Measurements from ENCODE around the gene CCDC185. TPM values are rescaled to one million over a fixed set of nuclear protein-coding genes. Genes with fewer than 3 reads are reported as not detected.

CCDC185 gene
- polyA plus RNA-seq (2013, experiment 1 of 2; ENCODE audit: insufficient read length): not detected
- polyA plus RNA-seq (2013, experiment 2 of 2; ENCODE audit: insufficient read length): not detected

DNA sequence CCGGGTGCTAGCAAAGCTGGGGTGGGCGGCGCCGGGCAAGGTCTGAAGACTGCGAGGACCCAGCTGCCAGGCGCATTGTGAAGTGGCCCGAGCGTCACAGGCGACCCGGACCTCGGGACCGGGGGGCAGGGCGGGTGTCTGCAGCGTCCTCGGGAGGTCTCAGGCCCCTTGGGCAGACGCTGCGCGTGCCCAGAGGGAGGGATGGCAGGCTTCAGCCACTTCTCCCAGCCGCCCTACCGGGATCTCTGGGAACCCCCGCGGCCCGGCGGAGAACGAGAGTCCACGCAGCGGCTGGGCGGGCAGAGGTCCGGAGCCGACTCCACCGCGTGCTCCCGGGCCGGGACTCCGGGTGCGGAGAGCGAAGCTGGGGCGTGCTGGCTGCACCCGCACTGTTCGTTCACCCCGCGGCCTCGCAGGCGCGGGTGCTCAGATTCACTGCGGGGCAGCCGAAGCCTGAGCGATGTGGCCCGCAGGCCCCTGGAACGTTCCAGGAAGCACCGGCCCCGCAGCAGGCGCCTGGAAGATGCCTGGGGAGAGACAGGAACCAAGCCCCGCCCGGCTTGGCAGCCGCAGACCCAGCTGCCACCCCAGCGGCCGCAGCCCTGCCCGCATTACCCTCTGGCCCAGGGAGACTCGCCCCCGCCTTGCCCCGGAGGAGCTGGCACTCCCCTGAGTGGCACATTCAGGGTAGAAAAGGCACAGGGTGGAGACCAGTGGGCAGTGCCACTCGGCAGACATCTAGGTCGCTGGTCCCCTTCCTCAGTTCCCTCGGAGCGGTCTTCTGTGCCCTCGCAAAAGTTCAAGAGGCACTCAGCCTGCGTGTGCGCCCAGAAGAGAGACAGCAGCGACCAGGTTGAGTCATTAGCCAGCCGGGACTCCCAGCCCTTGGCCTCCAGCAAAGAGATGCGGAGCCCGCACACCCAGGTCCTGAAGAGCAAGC lies at the start of gene CCDC185:
Gene CCDC185 (plus strand): TSS at position 141 of the 940 bp plus-strand sequence. CDS start 61 bp downstream, at position 202.
- DNase-seq: no peak

DNA sequence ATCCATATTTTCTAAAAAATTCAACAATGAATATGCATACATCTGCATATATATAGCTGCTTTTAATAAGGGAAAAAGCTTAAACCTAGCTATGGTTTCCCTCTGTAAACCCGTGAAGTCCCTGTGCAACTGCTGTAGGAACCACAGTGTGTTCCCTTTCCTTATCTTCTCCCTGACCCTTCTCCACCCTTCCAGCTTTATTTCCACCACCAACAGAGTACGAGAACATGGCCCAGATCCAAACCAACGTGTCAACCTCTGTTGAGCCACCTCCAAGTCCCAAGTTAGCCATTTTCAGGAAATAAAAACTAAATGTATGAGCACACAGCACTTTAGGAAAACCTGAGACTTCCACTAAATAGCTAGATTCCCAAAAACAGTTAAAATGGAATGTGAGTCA lies 49.5 kb upstream of the CCDC185 start:
- no peak for DNase-seq

DNA sequence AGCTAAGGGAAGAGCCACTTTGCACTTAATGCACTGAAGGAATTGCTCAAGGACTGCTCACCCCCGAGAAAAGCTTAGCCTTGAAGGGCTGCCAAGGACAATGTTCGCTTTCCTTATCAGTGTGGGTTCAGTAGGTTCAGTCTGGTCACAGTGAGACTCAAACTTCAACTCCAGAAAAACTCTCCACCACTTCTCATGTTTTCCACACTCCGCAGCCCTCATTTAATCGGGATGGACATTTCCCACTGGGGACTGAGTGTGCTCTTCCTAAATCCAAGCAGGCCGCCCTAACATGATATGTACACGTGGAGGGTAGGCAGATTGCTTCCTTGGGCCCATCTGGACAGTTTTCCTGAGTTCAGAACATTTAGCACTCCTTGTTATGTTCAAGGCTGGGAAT lies 48.7 kb upstream of the CCDC185 start:
- no peak for DNase-seq

DNA sequence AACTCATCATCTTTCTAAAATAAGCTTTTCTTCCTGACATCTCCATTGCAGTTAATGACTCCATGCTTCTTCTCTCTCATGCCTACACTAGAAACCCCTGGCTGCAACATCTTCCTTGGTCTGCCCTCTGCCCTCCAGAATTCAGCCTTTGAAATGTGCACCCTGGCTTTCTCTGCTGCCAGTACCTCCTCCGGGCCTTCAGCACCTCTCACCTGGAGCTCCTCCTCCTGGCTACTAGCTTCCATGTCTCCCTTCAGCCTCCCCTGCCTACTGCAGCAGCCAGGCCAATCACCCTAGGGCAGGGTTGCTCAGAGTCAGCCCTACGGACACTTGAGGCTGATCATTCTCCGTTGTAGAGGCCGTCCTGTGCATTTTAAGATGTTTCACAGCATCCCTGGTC lies 47.5 kb upstream of the CCDC185 start:
- no peak for DNase-seq

DNA sequence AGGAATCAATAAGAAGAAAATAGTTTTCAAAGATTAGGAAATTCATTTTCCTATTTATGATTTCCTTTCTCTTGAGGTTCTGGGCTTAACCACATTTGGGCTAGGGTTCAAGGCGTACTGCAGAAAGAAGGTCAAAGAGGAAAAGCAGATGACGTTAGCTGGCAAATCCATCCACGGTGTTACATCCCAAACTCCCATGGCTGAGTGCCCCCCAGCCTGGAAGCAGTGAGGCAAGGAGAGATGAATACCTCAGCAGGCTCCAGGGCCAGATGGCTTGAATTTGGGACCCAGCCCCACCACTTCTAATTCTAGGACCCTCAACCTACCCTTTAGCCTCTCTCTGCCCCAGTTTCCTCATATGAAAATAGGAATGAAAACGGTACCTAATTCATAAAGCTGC lies 46.9 kb upstream of the CCDC185 start:
- DNase-seq: no peak

DNA sequence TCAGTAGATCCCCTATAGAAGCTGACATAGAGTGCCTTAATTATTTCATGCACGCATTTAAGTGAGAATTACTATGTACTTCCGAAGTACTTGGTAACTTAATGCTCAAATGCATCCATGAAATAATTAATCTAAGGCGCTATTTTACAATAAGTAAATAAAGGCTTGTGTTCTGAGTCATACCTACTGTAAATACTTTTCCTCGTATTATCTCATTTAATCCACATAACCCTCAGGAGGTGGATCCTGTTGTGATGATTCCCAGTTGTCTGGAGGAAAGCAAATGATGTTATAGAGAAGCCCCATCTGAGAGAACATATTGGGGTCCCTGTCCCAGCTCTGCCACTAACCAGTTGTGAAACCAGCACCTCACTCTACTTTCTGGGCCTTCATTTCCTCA lies 45.6 kb upstream of the CCDC185 start:
- DNase-seq: no peak

DNA sequence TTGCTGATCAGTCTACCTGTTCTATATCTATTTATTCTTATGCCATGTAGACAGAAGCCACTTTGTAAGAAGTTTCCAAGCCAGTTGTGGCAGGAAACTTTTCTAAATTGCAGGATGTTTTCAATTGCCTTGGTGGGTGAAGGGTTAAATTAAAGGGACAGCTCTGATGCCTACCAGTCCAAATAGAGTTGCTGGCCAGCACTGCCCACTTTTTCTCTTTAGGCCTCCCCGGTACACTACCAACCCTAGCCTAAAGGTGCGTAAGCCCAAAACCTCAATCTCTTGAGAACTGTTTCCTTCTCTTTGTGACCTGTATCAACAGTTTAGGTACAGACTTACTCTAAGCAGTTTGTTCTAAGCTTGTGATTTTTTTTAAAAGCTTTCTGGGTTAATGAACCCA lies 44.8 kb upstream of the CCDC185 start:
- no peak for DNase-seq

DNA sequence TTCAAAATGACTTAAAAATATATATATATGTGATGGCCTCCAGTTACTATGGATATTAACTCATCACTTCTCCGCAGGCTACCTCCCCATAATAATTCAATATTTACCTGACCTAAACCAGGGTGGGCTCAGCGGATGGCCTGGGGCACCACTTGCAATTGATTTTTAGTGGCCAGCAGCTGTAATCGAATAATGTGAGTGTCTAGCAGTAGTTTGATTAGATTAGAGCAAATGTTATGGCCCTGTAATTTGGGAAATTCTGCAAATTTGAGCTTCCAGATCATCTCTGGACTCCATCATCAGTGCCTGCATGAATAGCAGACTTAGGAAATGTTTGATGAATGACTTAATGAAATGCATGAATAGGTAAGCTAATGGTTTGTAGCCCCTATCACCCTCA lies 44.0 kb upstream of the CCDC185 start:
- no peak for DNase-seq

DNA sequence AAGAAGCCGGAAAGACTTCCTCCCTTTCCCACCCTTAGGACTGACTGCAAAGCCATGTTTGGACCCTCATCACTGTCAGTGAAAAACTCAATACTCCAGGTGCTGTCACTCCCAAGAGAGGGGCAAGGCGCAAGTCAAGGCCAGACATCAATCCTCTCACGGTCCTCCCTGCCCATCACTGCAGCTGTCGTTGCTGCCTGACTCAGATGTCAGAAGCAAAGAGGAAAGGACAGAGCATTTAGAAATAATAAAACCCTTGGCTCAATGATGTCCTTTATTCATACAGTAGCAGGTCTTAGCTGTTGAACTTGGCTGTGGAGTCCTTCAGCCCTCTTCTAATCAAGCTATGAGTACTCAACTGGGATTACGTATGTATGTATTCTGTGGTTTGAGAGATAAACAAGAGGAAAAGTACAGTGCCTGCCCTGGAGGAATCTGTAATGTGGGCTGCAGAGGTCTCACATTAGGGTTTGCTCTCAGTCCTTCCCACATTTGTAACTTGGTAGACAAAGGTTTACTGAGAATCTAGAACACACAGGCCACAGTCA lies 42.8 kb upstream of the CCDC185 start:
- DNase-seq: no peak

DNA sequence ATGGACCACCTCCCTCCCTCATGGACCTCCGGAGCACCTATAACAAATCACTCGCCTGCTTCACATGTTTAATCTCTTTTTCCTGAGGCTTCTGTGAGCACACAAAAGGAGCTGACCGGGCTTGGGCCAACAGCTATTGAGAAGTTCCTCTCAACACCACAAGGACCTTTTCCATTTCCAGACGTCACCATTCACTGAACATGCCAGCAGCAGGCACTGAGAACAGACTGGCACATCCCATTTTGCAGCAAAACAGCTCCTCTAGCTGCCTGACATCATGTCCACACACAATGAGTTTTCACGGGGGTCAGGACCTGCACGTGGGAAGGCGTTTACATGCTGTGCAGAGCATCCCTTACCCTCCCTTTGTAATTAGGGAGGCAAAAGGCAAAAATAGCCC lies 40.3 kb upstream of the CCDC185 start:
- DNase-seq: no peak

DNA sequence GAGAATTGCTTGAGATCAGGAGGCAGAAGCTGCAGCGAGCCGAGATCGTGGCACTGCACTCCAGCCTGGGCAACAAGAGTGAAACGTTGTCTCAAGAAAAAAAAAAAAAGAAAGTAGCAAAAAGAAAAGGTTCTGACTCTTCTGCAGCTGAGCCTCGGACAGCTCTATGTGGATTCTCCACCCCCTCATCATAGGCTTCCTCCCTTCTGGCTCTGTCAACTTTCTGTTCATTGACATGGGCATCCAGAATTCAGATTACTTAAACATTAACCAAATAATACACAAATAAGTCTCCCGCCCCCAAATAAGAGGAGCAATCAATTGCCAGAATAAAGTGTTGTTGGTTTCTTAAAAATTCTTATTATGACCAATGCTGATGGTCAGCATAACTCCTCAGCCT lies 39.3 kb upstream of the CCDC185 start:
- DNase-seq: no peak

DNA sequence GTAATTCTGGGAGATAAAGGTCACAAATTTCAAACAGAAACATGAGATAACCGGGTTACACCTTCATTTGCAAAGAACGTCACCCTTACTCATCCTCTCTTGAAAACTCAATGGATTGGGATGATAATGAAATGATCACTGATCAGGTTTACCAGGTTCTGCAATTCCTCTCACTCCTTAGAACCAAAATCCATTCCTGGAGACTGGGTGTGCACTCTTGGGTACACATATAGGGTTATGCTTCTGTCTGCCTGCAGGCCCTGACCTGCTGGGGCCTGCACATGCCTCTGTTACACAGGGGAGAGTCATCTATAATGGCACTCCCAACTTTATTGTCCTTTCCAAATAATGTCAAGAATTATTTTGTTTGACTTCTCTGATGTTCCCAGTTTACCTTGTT lies 37.5 kb upstream of the CCDC185 start:
- no peak for DNase-seq

DNA sequence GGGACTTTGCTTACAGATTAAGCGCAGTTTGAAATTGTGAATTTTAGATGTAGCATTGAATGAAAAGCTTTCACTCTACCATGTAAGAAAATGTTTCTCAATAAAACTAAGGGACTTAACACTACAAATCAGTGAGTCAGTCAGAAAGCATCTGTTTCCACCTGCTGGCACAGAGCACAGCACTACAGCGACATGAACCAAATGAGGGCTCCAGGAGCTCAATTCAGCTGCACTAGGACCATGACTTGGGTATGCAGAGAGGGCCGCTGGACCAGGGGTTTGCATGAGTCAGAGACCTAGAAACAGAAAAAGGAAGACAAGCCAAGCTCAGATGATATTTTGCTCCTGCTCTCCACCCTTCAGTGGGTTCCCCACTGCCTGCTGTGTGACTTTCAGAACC lies 34.4 kb upstream of the CCDC185 start:
- no peak for DNase-seq

DNA sequence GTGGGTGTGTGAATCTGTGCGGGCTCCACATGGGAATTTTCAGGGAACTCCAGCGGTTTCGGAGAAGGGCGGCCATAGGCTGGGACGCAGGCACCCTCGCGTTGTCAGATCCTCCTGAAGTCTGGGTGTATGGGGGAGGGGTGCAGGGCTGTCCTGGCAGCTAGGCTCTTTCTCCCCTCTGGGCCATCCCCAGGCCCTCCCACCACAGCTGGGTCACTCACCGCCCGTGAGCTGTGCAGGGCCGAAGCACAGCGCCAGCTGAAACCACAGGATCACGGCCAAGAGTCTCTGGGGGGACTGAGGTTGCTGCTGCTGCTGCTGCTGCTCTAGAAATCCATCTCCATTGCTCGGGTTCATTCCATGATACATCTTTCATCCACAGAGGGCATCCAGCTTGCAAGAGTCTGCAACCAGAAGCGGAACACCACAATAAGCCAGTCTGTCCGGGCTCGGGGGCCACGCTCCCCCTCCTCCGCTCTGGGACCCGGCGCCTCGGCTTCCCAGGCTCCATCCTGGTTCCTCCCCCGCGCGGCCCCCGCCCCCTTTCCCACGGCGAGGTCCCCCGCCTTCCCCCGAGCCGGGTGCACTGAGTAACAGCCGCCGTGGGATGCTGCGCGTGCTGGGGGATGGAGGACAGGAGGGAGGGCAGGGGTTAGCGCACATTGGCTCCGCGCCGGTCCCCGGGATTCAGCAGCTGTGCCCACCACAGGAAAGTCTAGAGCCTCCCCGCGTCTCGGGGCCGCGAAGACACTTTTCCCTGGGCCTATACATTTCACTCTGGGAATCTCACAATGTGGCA lies 30.0 kb upstream of the CCDC185 start:
- peak; percentile 30 for DNase-seq

DNA sequence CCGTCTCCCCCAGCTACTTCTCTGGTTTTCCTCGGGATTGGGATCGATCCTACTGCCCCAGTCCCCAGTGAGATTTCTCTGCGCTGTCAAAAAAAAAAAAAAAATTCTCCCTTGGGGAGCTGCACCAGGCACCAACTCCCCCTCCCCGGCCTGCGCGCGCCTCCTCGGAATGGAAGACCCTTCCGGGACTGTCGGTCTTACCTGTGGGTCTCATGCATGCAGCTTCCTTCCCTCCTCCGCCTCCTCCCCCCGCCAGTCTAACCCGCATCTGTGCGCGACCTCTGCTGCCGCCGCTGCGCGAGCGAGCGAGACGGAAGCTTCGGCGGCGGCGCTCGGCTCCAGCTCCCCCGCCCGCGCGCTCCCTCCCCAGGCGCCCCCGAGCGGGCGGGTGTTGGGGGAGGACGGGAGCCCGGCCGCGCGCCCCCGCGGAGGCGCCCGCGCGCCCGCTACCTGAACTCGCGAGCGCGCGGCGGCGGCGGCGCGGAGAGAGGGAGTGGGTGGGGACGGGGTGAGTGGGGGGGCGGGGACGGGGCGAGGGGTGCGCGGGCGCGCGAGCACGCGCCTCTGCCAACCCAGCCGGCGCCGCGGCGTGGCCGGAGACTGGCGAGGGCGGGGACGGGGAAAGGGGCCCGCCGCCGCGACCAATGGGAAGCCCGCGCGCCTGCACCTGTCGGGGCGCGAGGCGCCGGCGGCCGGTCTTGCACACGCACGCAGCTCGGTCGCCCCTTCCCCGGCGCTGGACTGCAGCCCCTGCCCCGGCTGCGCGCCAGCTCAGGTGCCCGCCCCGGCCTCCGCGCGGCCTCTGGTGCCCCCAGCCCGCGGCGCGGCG lies 29.1 kb upstream of the CCDC185 start, which contains the start of gene SUSD4:
Gene SUSD4 (minus strand): TSS at position 321 of the 829 bp plus-strand sequence. CDS start 751 bp downstream, outside the sequence.
- DNase-seq: peak; percentile 0

DNA sequence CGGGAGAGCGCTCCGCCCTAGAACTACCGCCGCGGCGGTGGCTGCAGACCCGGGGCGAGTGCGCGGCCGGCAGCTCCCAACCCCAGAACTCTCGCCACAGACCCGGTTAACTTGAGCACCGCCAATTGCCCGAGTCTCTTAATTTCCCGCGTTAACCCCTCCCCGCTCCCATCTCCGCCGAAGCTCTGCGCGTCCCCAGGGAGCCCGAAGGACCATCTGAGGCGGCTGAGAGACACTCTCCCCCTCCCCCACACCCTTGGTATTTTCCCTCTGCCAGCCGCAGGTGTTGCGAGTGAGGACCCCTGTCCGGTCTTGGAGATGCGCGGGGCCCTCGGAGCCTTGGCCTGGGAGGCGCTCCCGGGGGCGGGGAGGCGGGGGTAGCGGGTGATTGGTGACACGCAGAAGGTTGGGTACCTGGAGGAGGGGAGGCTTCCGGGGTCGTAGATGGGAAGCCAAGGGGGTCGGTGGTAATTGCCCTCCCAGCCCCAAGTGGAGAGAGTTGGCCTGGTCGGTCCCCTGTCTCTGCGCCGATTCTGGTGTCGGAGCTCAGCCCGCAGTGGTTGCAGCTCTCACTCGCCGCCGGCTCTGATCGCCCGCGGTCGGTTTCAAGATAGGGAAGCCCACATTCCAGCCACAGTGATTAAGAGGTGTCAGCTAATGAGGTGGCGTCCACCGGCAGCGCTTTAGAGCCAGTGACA lies 28.4 kb upstream of the CCDC185 start:
- DNase-seq: no peak

DNA sequence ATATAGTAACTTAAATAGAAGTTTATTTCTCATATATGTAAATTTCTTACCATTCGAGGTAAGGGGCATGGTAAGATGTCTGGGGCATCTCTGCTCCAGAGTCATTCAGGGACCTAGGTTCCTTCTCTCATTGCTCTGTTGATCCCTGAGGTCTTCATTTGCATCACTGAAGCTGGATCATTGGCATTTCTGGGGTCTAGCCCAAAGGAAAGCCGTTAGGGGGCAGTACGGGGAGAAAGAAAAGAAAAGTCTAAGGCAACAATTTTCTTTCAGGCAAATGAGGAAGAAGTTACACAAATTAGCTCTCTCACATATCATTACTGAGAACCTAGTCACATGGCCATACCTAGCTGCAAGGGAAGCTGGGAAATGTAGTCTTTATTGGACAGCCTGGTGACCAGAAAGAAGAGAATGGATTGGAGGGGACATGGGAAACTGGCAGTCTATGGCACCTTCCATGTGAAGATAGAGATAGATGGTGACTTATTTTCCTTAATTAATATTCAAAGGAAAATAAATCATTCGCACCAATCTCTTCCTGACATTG lies 19.1 kb upstream of the CCDC185 start:
- no peak for DNase-seq

DNA sequence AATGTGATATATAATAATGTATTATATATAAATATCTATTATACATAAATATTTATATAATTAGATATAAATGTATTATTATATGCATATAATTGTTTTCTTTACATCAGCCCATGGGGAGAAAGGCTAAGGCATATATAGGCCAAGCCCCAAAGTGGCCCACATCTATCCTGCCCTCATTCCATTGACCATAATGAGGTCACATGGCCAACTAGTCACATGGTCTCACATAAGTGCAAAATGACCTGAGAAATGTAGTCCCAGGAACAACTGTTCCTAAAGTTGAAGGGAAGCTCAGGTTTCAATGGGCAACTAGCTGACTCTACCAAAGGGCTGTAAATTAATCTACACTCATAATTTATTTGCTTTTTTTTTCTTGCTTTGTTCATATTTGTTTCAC lies 14.5 kb upstream of the CCDC185 start:
- no peak for DNase-seq

DNA sequence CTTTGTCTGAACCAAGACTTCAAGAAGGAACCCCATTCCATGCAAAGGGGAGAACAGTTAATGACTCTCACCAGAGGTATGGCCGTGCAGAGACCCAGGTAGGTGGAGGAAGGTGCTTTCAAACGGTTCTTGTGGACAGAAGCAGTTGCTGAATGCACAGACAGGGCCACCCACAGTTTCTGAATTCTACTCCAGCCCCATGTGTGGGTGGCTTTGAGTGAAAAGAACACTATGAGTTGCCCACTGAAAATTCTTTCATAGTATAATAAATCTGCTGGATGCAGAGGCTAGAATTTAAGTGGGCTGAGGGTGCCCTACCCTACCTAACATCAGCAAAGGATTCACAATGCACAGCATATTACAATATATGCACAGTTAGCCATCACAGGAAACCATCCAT lies 7.2 kb upstream of the CCDC185 start:
- DNase-seq: no peak

DNA sequence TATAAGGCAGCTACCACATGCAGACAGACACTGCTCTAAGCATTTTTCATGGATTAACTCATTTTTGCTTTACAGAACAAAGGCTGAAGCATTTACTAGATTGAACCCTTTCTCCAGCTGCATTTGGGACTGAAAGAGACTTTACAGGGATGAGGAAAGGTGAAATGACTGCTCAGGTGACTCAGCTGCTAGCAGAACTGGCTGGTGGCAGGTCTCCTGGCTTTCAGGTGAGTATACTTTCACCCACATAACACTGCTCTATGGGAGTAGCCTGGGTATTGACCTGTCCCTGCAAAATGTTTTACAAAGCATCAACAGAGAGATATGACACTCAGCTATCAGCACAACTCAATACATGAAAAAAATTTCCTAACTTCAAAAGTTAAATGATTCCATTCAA lies 2.6 kb upstream of the CCDC185 start:
- no peak for DNase-seq

DNA sequence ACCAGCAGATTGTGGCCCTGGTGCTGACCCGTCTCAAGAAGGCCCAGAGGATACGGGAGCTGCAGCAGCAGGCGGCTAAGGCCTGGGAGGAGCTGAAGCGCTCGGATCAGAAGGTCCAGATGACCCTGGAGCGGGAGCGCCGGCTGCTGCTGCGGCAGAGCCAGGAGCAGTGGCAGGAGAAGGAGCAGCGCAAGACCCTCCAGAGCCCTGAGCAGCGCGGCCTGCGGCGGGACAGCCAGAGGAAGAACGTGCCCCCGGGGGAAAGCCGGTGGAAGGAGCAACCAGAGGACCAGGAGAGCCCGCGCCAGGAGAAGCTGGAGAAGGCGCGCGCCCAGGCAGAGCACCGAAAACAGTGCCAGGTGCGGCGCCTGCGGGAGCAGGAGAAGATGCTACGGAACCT lies 1.0 kb downstream of the CCDC185 start:
- no peak for DNase-seq
